HEK293 (cell line): ENCODE measurements around the gene KCTD18.
A peak's percentile ranks its signal among the peaks of the same experiment; 100 is the strongest.

Source experiments
- FEZF1 ChIP-seq: fragments of 450-650 bp; formaldehyde crosslinking; IDR thresholded peaks from 2 replicates; pipeline ENCODE4 v1.5.1; 2016; ENCODE audit warnings: missing biosample characterization, missing genetic modification characterization
- GLIS1 ChIP-seq: fragments of 450-650 bp; formaldehyde crosslinking; IDR thresholded peaks from 2 replicates; pipeline ENCODE4 v1.5.1; 2016; ENCODE audit warnings: missing biosample characterization, missing genetic modification characterization
- KLF16 ChIP-seq: fragments of 450-650 bp; formaldehyde crosslinking; IDR thresholded peaks from 2 replicates; pipeline ENCODE4 v1.5.1; 2017; ENCODE audit warnings: missing biosample characterization, missing genetic modification characterization
- OSR2 ChIP-seq: fragments of 450-650 bp; formaldehyde crosslinking; IDR thresholded peaks from 2 replicates; pipeline ENCODE4 v1.5.1; 2016; ENCODE audit warnings: missing biosample characterization, missing genetic modification characterization
- SALL2 ChIP-seq: fragments of 450-650 bp; formaldehyde crosslinking; IDR thresholded peaks from 2 replicates; pipeline ENCODE4 v1.5.0; 2017; ENCODE audit warnings: missing biosample characterization, mild to moderate bottlenecking, missing genetic modification characterization, borderline replicate concordance
- SETDB1 ChIP-seq: IDR thresholded peaks from one replicate; pipeline ENCODE4 v1.6.1; 2017; ENCODE audit warnings: mild to moderate bottlenecking, low read length, moderate library complexity, mixed read lengths; ENCODE audit not compliant: insufficient read length
- ZBTB8A ChIP-seq: fragments of 450-650 bp; formaldehyde crosslinking; IDR thresholded peaks from 2 replicates; pipeline ENCODE4 v1.5.1; 2016; ENCODE audit warnings: missing biosample characterization, missing genetic modification characterization
- ZIC2 ChIP-seq: fragments of 450-650 bp; formaldehyde crosslinking; IDR thresholded peaks from 2 replicates; pipeline ENCODE4 v1.5.1; 2016; ENCODE audit warnings: missing biosample characterization, missing genetic modification characterization
- ZNF10 ChIP-seq: fragments of 450-650 bp; formaldehyde crosslinking; IDR thresholded peaks from 2 replicates; pipeline ENCODE4 v1.5.1; 2017; ENCODE audit warnings: missing biosample characterization, missing genetic modification characterization
- ZNF138 ChIP-seq: fragments of 450-650 bp; formaldehyde crosslinking; IDR thresholded peaks from 2 replicates; pipeline ENCODE4 v1.5.1; 2016; ENCODE audit warnings: missing biosample characterization, missing genetic modification characterization, borderline replicate concordance
- ZNF155 ChIP-seq: fragments of 450-650 bp; formaldehyde crosslinking; IDR thresholded peaks from 2 replicates; pipeline ENCODE4 v1.5.1; 2016; ENCODE audit warnings: missing biosample characterization, missing genetic modification characterization
- ZNF221 ChIP-seq: fragments of 450-650 bp; formaldehyde crosslinking; IDR thresholded peaks from 2 replicates; pipeline ENCODE4 v1.5.1; 2017; ENCODE audit warnings: missing biosample characterization, missing genetic modification characterization, borderline replicate concordance
- ZNF23 ChIP-seq: fragments of 450-650 bp; formaldehyde crosslinking; IDR thresholded peaks from 2 replicates; pipeline ENCODE4 v1.5.1; 2016; ENCODE audit warnings: missing biosample characterization, missing genetic modification characterization, borderline replicate concordance
- ZNF37A ChIP-seq: fragments of 450-650 bp; IDR thresholded peaks from 2 replicates; pipeline ENCODE4 v1.5.1; 2018; ENCODE audit warnings: missing biosample characterization, missing genetic modification characterization
- ZNF391 ChIP-seq: fragments of 450-650 bp; formaldehyde crosslinking; IDR thresholded peaks from 2 replicates; pipeline ENCODE4 v1.5.1; 2016; ENCODE audit warnings: low read depth, missing biosample characterization, missing genetic modification characterization, borderline replicate concordance
- ZNF473 ChIP-seq: fragments of 450-650 bp; formaldehyde crosslinking; IDR thresholded peaks from 2 replicates; pipeline ENCODE4 v1.5.1; 2017; ENCODE audit warnings: missing biosample characterization, missing genetic modification characterization
- ZNF501 ChIP-seq: fragments of 450-650 bp; formaldehyde crosslinking; IDR thresholded peaks from 2 replicates; pipeline ENCODE4 v1.5.1; 2016; ENCODE audit warnings: missing biosample characterization, missing genetic modification characterization
- ZNF514 ChIP-seq: fragments of 450-650 bp; formaldehyde crosslinking; IDR thresholded peaks from 2 replicates; pipeline ENCODE4 v1.5.1; 2016; ENCODE audit warnings: missing biosample characterization, missing genetic modification characterization
- ZNF521 ChIP-seq: fragments of 450-650 bp; formaldehyde crosslinking; IDR thresholded peaks from 2 replicates; pipeline ENCODE4 v1.5.1; 2017; ENCODE audit warnings: missing biosample characterization, mild to moderate bottlenecking, missing genetic modification characterization
- ZNF555 ChIP-seq: fragments of 450-650 bp; formaldehyde crosslinking; conservative IDR thresholded peaks from 2 replicates; pipeline ENCODE4 v1.5.1; 2017; ENCODE audit warnings: missing biosample characterization, mild to moderate bottlenecking, missing genetic modification characterization, inconsistent platforms
- ZNF571 ChIP-seq: fragments of 450-650 bp; formaldehyde crosslinking; IDR thresholded peaks from 2 replicates; pipeline ENCODE4 v1.5.0; 2017; ENCODE audit warnings: missing biosample characterization, missing genetic modification characterization
- ZNF629 ChIP-seq: fragments of 450-650 bp; formaldehyde crosslinking; IDR thresholded peaks from 2 replicates; pipeline ENCODE4 v1.5.1; 2017; ENCODE audit warnings: missing biosample characterization, missing genetic modification characterization
- ZNF658 ChIP-seq: fragments of 450-650 bp; formaldehyde crosslinking; IDR thresholded peaks from 2 replicates; pipeline ENCODE4; 2016; ENCODE audit warnings: missing biosample characterization, missing genetic modification characterization
- ZNF664 ChIP-seq: fragments of 450-650 bp; formaldehyde crosslinking; IDR thresholded peaks from 2 replicates; pipeline ENCODE4 v1.5.1; 2016; ENCODE audit warnings: missing biosample characterization, missing genetic modification characterization
- ZNF670 ChIP-seq: fragments of 450-650 bp; formaldehyde crosslinking; IDR thresholded peaks from 2 replicates; pipeline ENCODE4 v1.5.1; 2016; ENCODE audit warnings: missing biosample characterization, missing genetic modification characterization, low read depth
- ZNF677 ChIP-seq: fragments of 450-650 bp; IDR thresholded peaks from 2 replicates; pipeline ENCODE4 v1.5.0; 2018; ENCODE audit warnings: missing biosample characterization, mild to moderate bottlenecking, missing genetic modification characterization, moderate library complexity
- ZNF707 ChIP-seq: fragments of 450-650 bp; formaldehyde crosslinking; IDR thresholded peaks from 2 replicates; pipeline ENCODE4 v1.5.1; 2016; ENCODE audit warnings: missing biosample characterization, missing genetic modification characterization
- ZNF747 ChIP-seq: fragments of 450-650 bp; formaldehyde crosslinking; IDR thresholded peaks from 2 replicates; pipeline ENCODE4 v1.5.1; 2016; ENCODE audit warnings: missing biosample characterization, missing genetic modification characterization
- ZNF792 ChIP-seq: fragments of 450-650 bp; formaldehyde crosslinking; IDR thresholded peaks from 2 replicates; pipeline ENCODE4 v1.5.1; 2016; ENCODE audit warnings: missing biosample characterization, missing genetic modification characterization
- TF ChIP-seq, protein P1 (sequence below): fragments of 450-650 bp; formaldehyde crosslinking; IDR thresholded peaks from 2 replicates; pipeline ENCODE4 v1.5.1; 2016; ENCODE audit warnings: missing biosample characterization, missing genetic modification characterization
- TF ChIP-seq, protein P2 (sequence below): fragments of 450-650 bp; formaldehyde crosslinking; IDR thresholded peaks from 2 replicates; pipeline ENCODE4 v1.5.1; 2016; ENCODE audit warnings: missing biosample characterization, missing genetic modification characterization
- TF ChIP-seq, protein P3 (sequence below): fragments of 450-650 bp; formaldehyde crosslinking; IDR thresholded peaks from 2 replicates; pipeline ENCODE4 v1.5.1; 2016; ENCODE audit warnings: missing biosample characterization, missing genetic modification characterization, borderline replicate concordance
- TF ChIP-seq, protein P4 (sequence below): fragments of 450-650 bp; IDR thresholded peaks from 2 replicates; pipeline ENCODE4 v1.5.1; 2018; ENCODE audit warnings: missing biosample characterization, mild to moderate bottlenecking, missing genetic modification characterization

Gene KCTD18

DNA sequence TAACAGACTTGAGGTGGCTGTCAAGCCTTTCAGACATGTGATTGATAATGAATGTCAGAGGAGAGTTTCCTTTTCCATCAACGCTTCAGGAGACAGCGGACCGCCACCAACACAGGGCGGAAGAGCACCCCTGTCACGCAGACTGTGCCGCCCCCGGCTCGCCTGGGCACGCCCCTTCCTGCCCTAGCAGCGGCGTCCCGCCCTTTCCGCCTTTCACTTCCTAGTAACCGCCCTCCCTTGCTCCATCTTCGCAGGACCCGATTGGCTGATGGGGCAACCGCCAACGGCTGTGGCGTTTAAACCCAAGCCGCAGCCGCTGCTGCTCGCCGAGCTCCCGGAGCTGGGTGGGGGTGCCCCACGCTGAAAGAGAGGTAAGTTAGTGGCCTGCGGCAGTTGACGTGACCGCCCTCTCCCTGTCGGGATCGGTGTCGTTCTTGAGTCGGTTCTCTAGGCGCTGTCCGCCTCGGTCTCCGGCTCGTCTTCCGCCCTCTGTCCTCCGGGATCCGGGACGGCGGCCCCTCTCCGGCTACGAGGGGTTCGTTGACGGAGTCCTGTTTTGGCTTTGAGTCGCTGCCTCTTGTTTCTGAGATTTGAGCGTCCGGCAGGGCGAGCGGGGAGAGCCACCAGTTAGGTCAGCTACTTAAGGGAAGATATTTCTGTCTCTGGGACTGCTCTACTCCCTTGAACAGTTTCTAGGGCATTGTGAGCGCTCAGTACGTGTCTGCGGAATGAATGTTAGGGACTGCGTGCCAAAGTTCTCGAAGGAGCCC is 16.2 kb upstream of the KCTD18 start, which contains the start of gene SGO2 (continued):
- TF ChIP-seq ZNF138 (tag by site-specific recombination) (no peak), ZNF571 (tag by site-specific recombination) (no peak), ZNF658 (tag by site-specific recombination) (no peak), ZBTB8A (tag by site-specific recombination) (peak; percentile 47; the same call in 1 of the 2 replicates), SALL2 (no peak), ZNF155 (tag by site-specific recombination) (no peak), ZNF23 (no peak), ZNF677 (tag by site-specific recombination) (no peak), ZNF514 (tag by site-specific recombination) (no peak), ZNF664 (tag by site-specific recombination) (no peak), ZNF629 (no peak; the same call in 1 of the 2 replicates), ZNF707 (tag by site-specific recombination) (no peak), ZNF792 (tag by site-specific recombination) (no peak), GLIS1 (tag by site-specific recombination) (peak; percentile 64), ZNF221 (tag by site-specific recombination) (no peak), ZIC2 (tag by site-specific recombination) (peak; percentile 9; the same call in 1 of the 2 replicates), FEZF1 (tag by site-specific recombination) (no peak), ZNF521 (tag by site-specific recombination) (no peak), ZNF37A (no peak), ZNF555 (tag by site-specific recombination) (no peak), ZNF391 (tag by site-specific recombination) (no peak), KLF16 (tag by site-specific recombination) (peak; percentile 93), OSR2 (tag by site-specific recombination) (no peak), SETDB1 (peak; percentile 89), ZNF501 (tag by site-specific recombination) (peak; percentile 89), ZNF747 (tag by site-specific recombination) (no peak), ZNF10 (tag by site-specific recombination) (no peak), ZNF670 (tag by site-specific recombination) (no peak), ZNF473 (no peak)
- TF ChIP-seq, protein P1, sequence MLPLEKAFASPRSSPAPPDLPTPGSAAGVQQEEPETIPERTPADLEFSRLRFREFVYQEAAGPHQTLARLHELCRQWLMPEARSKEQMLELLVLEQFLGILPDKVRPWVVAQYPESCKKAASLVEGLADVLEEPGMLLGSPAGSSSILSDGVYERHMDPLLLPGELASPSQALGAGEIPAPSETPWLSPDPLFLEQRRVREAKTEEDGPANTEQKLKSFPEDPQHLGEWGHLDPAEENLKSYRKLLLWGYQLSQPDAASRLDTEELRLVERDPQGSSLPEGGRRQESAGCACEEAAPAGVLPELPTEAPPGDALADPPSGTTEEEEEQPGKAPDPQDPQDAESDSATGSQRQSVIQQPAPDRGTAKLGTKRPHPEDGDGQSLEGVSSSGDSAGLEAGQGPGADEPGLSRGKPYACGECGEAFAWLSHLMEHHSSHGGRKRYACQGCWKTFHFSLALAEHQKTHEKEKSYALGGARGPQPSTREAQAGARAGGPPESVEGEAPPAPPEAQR (tag by site-specific recombination) = no peak
- TF ChIP-seq, protein P2, sequence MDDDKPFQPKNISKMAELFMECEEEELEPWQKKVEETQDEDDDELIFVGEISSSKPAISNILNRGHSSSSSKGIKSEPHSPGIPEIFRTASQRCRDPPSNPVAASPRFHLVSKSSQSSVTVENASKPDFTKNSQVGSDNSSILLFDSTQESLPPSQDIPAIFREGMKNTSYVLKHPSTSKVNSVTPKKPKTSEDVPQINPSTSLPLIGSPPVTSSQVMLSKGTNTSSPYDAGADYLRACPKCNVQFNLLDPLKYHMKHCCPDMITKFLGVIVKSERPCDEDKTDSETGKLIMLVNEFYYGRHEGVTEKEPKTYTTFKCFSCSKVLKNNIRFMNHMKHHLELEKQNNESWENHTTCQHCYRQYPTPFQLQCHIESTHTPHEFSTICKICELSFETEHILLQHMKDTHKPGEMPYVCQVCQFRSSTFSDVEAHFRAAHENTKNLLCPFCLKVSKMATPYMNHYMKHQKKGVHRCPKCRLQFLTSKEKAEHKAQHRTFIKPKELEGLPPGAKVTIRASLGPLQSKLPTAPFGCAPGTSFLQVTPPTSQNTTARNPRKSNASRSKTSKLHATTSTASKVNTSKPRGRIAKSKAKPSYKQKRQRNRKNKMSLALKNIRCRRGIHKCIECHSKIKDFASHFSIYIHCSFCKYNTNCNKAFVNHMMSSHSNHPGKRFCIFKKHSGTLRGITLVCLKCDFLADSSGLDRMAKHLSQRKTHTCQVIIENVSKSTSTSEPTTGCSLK = no peak
- TF ChIP-seq, protein P3, sequence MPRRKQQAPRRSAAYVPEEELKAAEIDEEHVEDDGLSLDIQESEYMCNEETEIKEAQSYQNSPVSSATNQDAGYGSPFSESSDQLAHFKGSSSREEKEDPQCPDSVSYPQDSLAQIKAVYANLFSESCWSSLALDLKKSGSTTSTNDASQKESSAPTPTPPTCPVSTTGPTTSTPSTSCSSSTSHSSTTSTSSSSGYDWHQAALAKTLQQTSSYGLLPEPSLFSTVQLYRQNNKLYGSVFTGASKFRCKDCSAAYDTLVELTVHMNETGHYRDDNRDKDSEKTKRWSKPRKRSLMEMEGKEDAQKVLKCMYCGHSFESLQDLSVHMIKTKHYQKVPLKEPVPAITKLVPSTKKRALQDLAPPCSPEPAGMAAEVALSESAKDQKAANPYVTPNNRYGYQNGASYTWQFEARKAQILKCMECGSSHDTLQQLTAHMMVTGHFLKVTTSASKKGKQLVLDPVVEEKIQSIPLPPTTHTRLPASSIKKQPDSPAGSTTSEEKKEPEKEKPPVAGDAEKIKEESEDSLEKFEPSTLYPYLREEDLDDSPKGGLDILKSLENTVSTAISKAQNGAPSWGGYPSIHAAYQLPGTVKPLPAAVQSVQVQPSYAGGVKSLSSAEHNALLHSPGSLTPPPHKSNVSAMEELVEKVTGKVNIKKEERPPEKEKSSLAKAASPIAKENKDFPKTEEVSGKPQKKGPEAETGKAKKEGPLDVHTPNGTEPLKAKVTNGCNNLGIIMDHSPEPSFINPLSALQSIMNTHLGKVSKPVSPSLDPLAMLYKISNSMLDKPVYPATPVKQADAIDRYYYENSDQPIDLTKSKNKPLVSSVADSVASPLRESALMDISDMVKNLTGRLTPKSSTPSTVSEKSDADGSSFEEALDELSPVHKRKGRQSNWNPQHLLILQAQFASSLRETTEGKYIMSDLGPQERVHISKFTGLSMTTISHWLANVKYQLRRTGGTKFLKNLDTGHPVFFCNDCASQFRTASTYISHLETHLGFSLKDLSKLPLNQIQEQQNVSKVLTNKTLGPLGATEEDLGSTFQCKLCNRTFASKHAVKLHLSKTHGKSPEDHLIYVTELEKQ = no peak
- TF ChIP-seq, protein P4, sequence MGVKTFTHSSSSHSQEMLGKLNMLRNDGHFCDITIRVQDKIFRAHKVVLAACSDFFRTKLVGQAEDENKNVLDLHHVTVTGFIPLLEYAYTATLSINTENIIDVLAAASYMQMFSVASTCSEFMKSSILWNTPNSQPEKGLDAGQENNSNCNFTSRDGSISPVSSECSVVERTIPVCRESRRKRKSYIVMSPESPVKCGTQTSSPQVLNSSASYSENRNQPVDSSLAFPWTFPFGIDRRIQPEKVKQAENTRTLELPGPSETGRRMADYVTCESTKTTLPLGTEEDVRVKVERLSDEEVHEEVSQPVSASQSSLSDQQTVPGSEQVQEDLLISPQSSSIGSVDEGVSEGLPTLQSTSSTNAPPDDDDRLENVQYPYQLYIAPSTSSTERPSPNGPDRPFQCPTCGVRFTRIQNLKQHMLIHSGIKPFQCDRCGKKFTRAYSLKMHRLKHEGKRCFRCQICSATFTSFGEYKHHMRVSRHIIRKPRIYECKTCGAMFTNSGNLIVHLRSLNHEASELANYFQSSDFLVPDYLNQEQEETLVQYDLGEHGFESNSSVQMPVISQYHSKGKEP = no peak
